Left lung (tissue), 10 donors: ENCODE data around the gene STK24. TPM values are rescaled to one million over a fixed set of nuclear protein-coding genes. Genes with fewer than 3 reads are reported as not detected.
A peak's percentile ranks its signal among the peaks of the same experiment; 100 is the strongest.

ENCODE experiments used
- ATAC-seq: fragments of 200-7000 bp; cut with Tn5 transposase; one replicate; pipeline ENCODE4 v1.9.1; 2020; ENCODE audit warnings: moderate library complexity
- DNase-seq, 4 donors: peaks; one replicate each; pipeline ENCODE4 v3.0.0-alpha.2; 2013 to 2020
- H3K27ac ChIP-seq, 2 donors: fragments of 200-600 bp; sonication (generic) in 1 of 2; one replicate each; pipeline versions ENCODE4 v1.5.0 to v1.8.0; 2020 to 2021
- H3K27me3 ChIP-seq, 2 donors: fragments of 200-600 bp; sonication (generic) in 1 of 2; one replicate each; pipeline versions ENCODE4 v1.5.0 to v1.8.0; 2020 to 2021
- H3K36me3 ChIP-seq, 2 donors: fragments of 200-600 bp; sonication (generic) in 1 of 2; one replicate each; pipeline versions ENCODE4 v1.5.0 to v1.8.0; 2020 to 2021
- H3K4me1 ChIP-seq, 2 donors: fragments of 200-600 bp; one replicate each; pipeline ENCODE4 v1.8.0; 2021
- H3K4me3 ChIP-seq, 2 donors: fragments of 200-600 bp; sonication (generic) in 1 of 2; one replicate each; pipeline versions ENCODE4 v1.5.0 to v1.8.0; 2020 to 2021; ENCODE audit warnings: mild to moderate bottlenecking in 1 of 2
- H3K9me3 ChIP-seq, 2 donors: fragments of 200-600 bp; sonication (generic) in 1 of 2; one replicate each; pipeline versions ENCODE4 v1.5.0 to v1.8.0; 2020 to 2021
- intact Hi-C, 2 donors: fragments of 100-400 bp; cut with DNase I; formaldehyde crosslinking; loops; one replicate each; pipeline versions ENCODE4 v1.11.2 to v1.14.2; 2022
- polyA plus RNA-seq, 6 donors: library from polyadenylated mRNA; unstranded; fragments of 120-200 nt; gene quantifications; one replicate each; pipeline ENCODE4 v1.2.1, GENCODE V29; 2013; ENCODE audit not compliant: insufficient read length in 6 of 6
- total RNA-seq, 2 donors: library from RNA; stranded (reverse); fragmentation: NEBNext Ultra II Directional; extraction: Animal tissue kit (Norgen Biotek cat#: 25700); gene quantifications; one replicate each; pipeline ENCODE4 v1.2.1, GENCODE V29; 2021
- TF ChIP-seq, protein P1 (sequence below), 2 donors: fragments of 200-600 bp; sonication (generic) in 1 of 2; IDR thresholded peaks; one replicate each; pipeline versions ENCODE4 v1.5.0 to v1.8.0; 2021; ENCODE audit warnings: antibody characterized with exemption in 2 of 2
- donor health status: DM: no; HTN: yes; CAD: no.
- donor health status: DM: no; HTN: no; CAD: no.

The STK24 gene
- total and polyA plus RNA-seq, 8 donors, result 65.6 to 84.0 (median 75.0) TPM

DNA sequence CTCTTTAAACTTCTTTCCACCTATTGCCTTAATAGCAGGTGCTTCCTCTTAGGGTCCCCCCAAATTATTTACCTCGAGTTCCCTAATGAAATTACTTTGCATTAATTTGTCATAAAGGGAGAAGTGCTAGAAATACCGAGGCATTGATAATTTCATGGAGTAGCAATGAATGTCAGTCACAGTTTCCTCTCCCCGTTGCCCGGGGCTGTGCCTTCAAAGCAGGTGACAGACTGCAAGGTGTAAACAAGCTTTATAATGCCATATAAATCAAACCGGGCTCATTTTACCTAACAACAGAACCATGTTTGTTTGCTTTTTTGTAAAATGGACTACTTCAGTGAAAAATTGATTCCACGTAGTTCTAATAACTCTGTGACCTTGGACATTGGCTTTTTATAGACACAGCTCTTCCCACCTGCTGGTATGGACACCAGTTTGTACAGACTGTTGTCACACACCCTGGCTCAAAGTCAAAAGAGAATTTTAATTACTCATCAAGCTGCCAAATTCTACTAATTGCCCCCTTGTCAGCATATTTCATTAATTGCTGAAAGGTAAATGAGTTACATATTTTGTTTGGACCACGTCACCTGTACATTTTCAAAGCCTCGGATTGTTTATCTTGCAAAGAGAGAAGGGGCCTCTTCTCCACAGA lies 171.1 kb downstream of the STK24 start:
- H3K4me3 ChIP-seq, result no peak overlapping the region
- TF ChIP-seq, protein P1, sequence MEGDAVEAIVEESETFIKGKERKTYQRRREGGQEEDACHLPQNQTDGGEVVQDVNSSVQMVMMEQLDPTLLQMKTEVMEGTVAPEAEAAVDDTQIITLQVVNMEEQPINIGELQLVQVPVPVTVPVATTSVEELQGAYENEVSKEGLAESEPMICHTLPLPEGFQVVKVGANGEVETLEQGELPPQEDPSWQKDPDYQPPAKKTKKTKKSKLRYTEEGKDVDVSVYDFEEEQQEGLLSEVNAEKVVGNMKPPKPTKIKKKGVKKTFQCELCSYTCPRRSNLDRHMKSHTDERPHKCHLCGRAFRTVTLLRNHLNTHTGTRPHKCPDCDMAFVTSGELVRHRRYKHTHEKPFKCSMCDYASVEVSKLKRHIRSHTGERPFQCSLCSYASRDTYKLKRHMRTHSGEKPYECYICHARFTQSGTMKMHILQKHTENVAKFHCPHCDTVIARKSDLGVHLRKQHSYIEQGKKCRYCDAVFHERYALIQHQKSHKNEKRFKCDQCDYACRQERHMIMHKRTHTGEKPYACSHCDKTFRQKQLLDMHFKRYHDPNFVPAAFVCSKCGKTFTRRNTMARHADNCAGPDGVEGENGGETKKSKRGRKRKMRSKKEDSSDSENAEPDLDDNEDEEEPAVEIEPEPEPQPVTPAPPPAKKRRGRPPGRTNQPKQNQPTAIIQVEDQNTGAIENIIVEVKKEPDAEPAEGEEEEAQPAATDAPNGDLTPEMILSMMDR (IDR thresholded peaks at IDR 0.05), result no peak
- no peak overlapping the region for H3K27ac ChIP-seq
- H3K9me3 ChIP-seq, result no peaks in the 10 kb centered on the region
- intact Hi-C loops, result no loop called here
- no peaks in the 10 kb centered on the region for H3K27me3 ChIP-seq
- no peaks in the 10 kb centered on the region for H3K4me1 ChIP-seq
- no peak for ATAC-seq
- H3K36me3 ChIP-seq, result no peaks in the 10 kb centered on the region
- DNase-seq, result no peak

DNA sequence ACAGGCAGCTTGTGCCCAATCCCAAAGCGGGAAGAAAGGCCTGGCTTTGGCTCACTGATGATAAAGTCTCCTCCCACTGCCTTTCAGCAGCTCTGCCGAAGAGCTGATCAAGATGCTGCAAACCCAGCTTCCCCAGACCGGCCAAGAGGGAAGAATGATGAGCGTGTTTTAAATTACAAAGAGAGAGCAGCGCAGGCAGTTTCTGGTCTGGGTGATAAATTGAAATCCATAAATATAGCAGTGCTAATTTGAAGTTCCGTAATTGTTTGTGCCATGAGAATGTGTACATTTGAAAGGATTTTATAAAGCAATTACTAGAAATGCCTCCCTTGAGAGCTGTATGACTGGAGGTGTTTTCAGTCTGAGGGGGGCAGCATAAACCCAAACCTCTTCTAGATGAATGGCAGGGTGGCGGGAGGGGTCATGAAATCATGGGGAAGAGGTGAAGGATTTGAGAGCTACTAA lies 171.8 kb downstream of the STK24 start:
- intact Hi-C loops, result no loop called here
- H3K36me3 ChIP-seq, result no peaks in the 10 kb centered on the region
- H3K27me3 ChIP-seq, result no peaks in the 10 kb centered on the region
- no peaks in the 10 kb centered on the region for H3K9me3 ChIP-seq
- ATAC-seq (peak; percentile 64), DNase-seq (peak in 1 of 4 donors; percentile 55)
- TF ChIP-seq, protein P1 (IDR thresholded peaks at IDR 0.05), result no peak
- no peaks in the 10 kb centered on the region for H3K4me1 ChIP-seq
- H3K27ac ChIP-seq, result no peak overlapping the region
- no peak overlapping the region for H3K4me3 ChIP-seq

DNA sequence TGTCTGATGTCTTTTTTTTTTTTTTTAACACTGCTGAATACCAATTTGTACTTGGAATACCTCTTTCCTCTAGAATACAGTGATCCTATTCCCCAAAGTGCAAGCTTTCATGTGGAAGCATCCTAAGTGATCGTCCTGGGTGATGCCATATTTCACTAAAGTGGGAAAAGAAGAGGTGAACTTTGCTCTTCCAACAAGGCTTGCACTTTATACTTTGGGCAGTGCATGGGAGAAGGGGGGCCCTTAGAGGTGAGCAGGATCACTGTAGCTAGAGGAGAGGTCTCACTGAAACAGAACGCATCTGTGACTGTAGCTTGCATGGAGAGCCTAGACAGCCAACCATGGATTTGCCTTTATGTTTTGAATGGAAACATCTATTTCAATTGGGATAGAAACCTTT lies 173.8 kb downstream of the STK24 start:
- DNase-seq (no peak), ATAC-seq (no peak)
- H3K4me1 ChIP-seq, result no peaks in the 10 kb centered on the region
- no peaks in the 10 kb centered on the region for H3K36me3 ChIP-seq
- no peaks in the 10 kb centered on the region for H3K9me3 ChIP-seq
- intact Hi-C loops, result no loop called here
- H3K27ac ChIP-seq, result no peak overlapping the region
- TF ChIP-seq, protein P1 (IDR thresholded peaks at IDR 0.05), result no peak
- H3K4me3 ChIP-seq, result no peak overlapping the region
- H3K27me3 ChIP-seq, result no peaks in the 10 kb centered on the region

DNA sequence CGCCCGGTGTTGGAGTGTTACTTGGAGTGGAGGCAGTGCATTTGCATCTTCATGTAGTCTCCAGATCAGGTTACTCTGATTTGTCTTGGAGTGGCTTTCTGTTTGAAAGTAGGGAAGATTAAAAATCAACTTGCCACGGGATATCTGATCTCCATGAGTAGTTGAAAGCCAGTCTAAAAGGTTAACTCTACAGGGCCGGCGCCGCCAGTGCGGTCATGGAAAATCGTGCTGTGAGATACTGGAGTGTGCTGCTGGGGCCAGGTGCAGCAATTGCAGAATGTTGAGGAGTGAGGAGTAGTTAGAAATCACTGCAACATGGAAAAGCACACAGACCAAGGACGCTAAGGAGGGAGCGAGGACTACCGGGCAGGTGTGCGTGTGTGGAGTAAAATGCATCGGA lies 175.0 kb downstream of the STK24 start:
- Histone ChIP-seq H3K9me3 (no peaks in the 10 kb centered on the region), H3K4me3 (no peak overlapping the region), H3K27ac (no peak overlapping the region), H3K36me3 (no peaks in the 10 kb centered on the region), H3K4me1 (no peaks in the 10 kb centered on the region), H3K27me3 (no peaks in the 10 kb centered on the region)
- intact Hi-C loops, result no loop called here
- TF ChIP-seq, protein P1 (IDR thresholded peaks at IDR 0.05), result no peak
- ATAC-seq (no peak), DNase-seq (no peak)

DNA sequence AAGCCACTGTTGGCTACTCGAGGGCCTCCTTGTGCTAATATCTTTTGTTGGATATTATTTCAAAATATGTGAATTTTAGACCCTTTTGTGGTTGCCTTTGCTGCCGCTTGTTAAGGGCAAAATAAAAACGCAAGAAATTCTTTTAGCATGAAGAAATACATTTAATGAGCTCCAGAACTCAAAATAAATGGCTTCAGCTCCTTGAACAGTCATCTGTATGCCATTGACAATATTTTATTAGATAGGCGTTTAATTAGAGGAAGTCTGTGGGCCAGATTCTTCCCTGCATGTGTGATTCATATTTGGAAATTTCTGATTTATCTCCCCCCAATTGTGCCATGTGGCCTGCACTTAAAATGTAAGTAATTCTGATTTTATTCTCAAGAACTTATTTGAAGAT lies 177.2 kb downstream of the STK24 start:
- TF ChIP-seq, protein P1 (IDR thresholded peaks at IDR 0.05), result no peak
- ATAC-seq, result no peak
- Histone ChIP-seq H3K27ac (no peak overlapping the region), H3K36me3 (peaks cover 0 to 15% of the 10 kb centered on the region in 2 donors), H3K4me1 (no peaks in the 10 kb centered on the region), H3K4me3 (no peak overlapping the region), H3K27me3 (no peaks in the 10 kb centered on the region), H3K9me3 (no peaks in the 10 kb centered on the region)
- intact Hi-C loops, result no loop called here
- no peak for DNase-seq
